Fibroblast of skin of scalp (primary cell): Measurements from ENCODE around the gene PACSIN3.
A peak's percentile ranks its signal among the peaks of the same experiment; 100 is the strongest.
"Not testable (repeated sequence)": the region's sequence is repeated elsewhere in the genome, so short reads cannot be mapped to it uniquely, and the experiment has no call there.

ENCODE experiments used
- DNase-seq: peaks from one replicate; pipeline ENCODE4 v3.0.0-alpha.2; 2013

Gene PACSIN3

GRCh38 chr11:47192111-47192510 is 5.9 kb upstream of the PACSIN3 start:
- DNase-seq = no peak

GRCh38 chr11:47191137-47191536 is 4.9 kb upstream of the PACSIN3 start:
- not testable (repeated sequence) for DNase-seq

DNA sequence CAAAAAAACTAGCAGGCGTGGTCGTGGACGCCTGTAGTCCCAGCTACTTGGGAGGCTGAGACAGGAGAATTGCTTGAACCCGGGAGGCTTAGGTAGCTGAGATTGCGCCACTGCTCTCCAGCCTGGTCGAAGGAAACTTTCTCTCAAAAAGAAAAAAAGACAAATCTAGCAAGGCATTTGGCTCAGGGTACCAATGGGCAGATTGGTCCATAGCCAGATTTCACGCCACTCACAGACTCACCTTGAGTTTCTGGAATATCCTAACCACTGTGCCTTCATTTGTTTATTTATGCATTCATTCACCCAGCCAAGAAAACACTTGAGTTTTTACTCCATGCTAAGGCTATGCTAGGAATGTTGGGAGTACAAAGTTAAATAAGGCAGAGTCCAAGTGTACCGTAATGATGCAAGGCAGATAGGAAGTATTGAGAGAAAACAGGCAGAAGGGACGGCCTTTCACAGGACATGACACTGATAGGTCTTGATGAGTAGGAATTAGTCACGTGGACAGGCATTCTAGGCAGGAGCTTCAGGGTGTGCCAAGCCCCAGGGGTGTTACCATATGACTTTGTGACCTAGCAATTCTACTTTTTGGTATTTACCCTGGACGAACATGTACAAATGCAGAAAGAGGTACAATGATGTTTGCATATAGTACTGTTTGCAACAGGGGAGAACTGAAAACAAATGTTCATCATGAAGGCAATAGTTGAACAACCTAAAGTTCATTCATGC is 3.0 kb upstream of the PACSIN3 start:
- peak; percentile 91 for DNase-seq

DNA sequence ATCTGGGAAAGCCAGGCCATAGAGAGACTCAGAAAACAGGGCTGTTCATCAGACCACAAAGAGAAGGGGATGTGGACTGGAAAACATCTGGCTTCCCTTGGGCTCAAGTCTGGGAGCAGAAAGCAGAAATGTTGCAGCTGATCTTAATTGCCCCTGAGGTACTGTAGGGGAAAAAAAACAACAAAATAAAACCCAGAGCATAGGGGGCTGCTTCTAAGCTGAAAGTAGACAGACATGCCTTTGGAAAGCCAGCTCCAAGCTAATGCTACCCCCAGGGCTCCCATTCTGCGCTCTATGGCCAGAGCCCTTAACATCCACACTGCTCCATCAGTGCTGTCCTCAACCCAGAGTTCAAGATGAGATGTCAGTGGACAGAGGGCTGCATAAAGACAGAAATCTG is 2.0 kb upstream of the PACSIN3 start:
- peak; percentile 25 for DNase-seq

- no peak for DNase-seq
Measured at GRCh38 chr11:47187723-47188122, 1.5 kb upstream of the PACSIN3 start.

- peak; percentile 64 for DNase-seq
Measured at GRCh38 chr11:47186700-47187695, 764 bp upstream of the PACSIN3 start.

DNA sequence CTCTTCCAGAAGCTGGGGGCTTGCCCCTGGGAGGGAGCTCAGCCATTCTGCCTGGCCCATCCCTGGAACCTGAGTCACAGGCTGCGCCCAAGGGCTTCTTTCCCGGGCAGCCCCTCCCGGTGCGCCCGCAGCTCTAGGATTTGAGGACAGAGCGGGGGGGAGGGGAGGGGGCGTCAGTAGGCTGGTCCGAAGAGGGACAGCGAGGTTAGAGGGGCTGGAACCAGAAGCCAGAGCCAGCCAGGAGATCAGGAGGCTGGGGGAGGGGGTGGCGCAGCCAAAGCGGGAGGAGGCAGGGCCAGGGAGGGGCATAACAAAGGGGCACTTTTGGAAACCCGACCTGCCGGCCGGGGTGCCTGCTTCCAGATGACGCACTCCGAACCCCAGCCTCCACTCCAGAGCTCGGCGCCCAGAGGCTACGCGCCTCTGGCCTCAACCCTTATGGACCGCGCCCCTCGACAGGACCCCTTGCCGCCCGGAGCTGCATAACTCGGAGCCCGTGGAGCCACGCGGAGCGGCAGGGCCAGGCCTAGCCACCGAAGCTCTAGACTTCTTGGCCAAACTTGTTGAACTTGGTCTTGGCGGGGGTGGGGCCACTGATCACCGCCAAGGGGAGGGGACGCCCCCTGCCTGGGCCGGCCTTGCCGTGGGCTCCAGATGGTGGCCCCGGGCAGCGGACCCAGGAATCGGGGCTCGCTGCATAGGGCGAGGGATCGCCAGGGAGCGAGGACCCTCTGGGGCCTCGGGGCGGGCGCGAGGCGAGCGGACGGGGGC is 744 bp downstream of the PACSIN3 start:
- peak; percentile 66 for DNase-seq

DNA sequence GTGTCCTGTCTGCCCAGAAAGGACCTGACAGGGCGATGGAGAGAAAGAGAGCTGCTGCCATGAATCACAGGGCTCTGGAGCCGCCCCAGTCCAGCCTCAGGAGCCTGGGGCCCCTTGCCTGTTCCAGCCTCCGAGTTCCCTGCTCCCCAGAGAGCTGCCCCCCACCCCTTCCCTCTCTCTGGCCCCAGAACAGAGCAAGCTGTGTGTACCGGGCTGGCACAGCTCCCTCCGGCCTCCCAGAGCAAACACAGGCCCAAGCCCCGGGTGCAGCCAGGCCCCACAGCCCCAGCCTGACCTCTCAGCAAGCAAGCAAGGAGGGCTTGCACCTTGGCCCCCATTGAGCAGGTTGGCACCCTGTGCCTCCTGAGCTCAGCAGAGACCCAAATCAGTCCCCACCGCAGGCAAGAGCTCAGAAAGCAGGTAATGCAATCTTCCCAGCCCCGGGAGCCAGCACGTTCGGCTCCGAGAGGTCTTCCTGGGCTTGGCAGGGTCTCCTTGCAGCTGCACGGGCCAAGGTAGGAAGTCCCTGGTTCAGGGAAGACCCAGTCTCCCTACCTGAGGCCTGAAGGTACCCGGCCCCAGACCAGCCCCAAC is 1.4 kb downstream of the PACSIN3 start:
- no peak for DNase-seq

DNA sequence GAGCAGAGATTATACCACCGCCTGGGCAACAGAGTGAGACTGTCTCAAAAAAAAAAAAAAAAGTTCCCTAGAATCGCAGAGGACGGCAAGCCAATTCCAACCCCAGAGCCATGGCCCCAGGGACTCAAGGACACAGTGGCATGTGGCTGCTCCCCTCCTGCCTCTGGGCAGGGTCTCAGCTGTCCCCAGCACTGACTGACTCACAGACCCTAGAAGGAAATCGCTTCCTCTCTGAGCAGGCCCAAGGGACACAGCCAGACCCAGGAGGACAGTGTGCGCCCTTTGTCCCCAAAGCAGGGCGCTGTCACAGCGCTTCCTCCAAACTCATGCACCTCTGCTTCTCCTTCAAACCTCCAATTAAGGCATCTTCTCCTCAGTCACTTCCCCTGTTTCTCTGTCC is 2.3 kb downstream of the PACSIN3 start:
- no peak for DNase-seq

- no peak for DNase-seq
Measured at GRCh38 chr11:47183031-47183856, 3.0 kb downstream of the PACSIN3 start.

GRCh38 chr11:47182380-47182779 is 3.9 kb downstream of the PACSIN3 start:
- DNase-seq = no peak

- DNase-seq = no peak
Measured at GRCh38 chr11:47181271-47181670, 5.0 kb downstream of the PACSIN3 start.

- no peak for DNase-seq
Measured at GRCh38 chr11:47180006-47180787, 6.0 kb downstream of the PACSIN3 start.

GRCh38 chr11:47179655-47179991 is 6.6 kb downstream of the PACSIN3 start:
- peak; percentile 50 for DNase-seq

DNA sequence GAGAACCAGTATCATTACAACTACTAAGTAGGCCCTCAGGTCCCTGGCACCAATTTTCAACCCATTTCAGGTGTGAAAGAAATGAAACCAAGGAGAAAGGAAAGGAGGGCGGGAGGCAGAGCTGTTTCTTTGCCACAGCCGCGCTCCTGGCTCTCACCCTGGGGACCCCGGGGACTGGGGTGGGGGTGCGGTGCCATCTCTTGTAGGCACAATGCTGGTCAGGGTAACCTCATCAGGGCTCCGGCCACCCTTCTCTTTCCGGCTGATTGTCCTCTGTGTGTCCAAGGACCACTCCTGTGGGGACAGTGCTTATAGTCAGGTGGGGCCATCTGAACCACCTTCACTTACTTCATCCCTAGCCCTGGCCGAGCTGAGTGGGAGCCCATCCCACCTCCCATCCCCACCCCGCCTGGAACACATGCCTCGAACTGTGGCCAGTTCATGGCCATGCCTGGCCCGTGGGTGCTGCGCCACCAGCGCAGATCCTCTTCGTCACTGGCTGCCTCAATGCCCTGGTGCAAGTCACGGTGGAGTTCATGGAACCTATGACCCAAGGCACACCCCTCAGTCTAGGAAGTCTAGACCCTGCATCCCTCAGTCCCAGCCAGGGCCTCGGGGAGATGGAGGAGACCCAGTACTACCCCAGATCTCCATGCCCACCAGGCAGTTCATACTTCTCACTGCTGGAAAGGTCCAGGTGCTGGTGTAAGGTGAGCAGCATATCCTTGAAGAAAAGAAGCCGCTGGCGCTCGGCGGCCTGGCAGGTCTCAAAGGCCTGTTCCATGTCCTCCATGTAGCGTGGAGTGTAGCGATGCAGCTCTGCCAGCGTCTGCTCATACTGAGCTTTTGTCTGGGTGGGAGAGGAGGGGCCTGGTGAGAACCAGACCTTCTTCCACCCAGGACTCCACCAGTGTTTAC is 7.2 kb downstream of the PACSIN3 start:
- no peak for DNase-seq

GRCh38 chr11:47178316-47178715 is 7.9 kb downstream of the PACSIN3 start:
- no peak for DNase-seq

DNA sequence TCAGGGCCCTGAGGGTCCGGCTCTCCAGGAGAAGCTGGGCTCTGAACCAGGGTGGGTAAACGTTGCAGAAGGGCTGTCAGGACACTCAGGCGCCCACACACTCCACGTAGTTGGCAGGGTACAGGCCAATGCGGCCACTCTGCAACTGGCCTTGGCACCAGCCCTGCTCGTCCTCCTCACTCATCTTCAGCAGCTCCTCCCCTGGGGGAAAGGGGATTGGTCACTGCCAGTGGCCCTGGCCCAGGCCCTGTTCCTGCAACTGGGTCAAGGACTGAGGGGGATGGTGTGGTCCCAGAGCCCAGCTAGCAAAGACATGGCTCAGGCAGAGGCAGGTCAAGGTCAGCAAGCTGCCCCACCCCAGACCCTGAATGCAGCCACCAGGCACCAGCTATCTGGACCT is 8.4 kb downstream of the PACSIN3 start:
- no peak for DNase-seq

- DNase-seq = peak; percentile 85
Measured at GRCh38 chr11:47177229-47177845, 8.9 kb downstream of the PACSIN3 start.
